Nephron (organoid): ENCODE results near the gene RIMOC1.

Experiments
- H3K27ac Mint-ChIP-seq, 3 experiments: 2 replicates each; pipeline ENCODE4 v1.8.0; 2020; ENCODE audit warnings: mixed read lengths in 3 of 3, mild to moderate bottlenecking in 2 of 3, moderate library complexity in 1 of 3
- H3K27me3 Mint-ChIP-seq: 2 replicates; pipeline ENCODE4 v1.8.0; 2021; ENCODE audit warnings: low read depth, mild to moderate bottlenecking, moderate library complexity, mixed read lengths
- H3K36me3 Mint-ChIP-seq: 2 replicates; pipeline ENCODE4 v1.8.0; 2020; ENCODE audit warnings: low read depth, mixed read lengths
- H3K4me1 Mint-ChIP-seq: 2 replicates; pipeline ENCODE4 v1.8.0; 2020; ENCODE audit warnings: mixed read lengths
- H3K4me3 Mint-ChIP-seq, 3 experiments: 2 replicates each; pipeline ENCODE4 v1.8.0; 2020; ENCODE audit warnings: mild to moderate bottlenecking in 3 of 3, mixed read lengths in 3 of 3, moderate library complexity in 2 of 3
- H3K9me3 Mint-ChIP-seq: 2 replicates; pipeline ENCODE4 v1.8.0; 2020; ENCODE audit warnings: mixed read lengths
- TF ChIP-seq, protein P1 (sequence below), 3 experiments: fragments of 200-600 bp; sonication (generic); IDR thresholded peaks; one replicate each; pipeline ENCODE4 v1.5.0; 2021; ENCODE audit warnings: antibody characterized with exemption in 3 of 3; ENCODE audit not compliant: unreplicated experiment in 3 of 3

Gene RIMOC1

DNA sequence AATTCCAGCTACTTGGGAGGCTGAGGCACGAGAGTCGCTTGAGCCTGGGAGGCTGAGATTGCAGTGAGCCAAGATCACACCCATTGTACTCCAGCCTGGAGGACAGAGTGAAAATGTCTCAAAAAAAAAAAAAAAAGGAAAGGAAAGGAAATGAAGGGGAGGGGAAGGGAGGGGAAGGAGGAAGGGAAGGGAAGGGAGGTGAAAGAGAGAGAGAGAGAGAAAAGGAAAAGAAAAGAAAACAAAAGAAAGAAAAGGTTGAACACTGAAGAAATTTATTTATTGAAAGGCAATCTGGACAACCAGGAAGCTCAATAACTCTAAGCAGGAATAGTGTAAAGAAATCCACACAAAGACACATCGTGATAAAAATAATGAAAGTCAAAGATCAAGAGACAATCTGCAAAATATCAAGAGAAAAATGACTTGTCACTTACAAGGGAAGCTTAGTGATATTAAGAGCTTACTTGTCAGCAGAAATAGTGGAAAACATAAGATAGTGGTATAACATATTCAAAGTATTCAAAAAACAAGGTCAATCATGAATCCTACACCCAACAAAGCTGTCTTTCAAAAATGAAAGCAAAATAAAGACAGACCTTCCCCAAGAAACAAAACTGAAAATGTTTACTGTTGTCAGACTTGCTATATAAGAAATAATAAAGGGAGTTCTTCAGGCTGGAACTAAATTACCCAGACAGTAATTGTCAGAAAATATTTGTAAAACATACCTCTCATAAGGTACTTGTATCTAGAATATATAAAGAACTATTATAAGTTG is 10.9 kb upstream of the RIMOC1 start:
- Mint-ChIP-seq H3K27ac (no peak overlapping the region), H3K27me3 (peaks cover 8% of the 10 kb centered on the region), H3K9me3 (no peaks in the 10 kb centered on the region), H3K4me3 (no peak overlapping the region), H3K36me3 (no peaks in the 10 kb centered on the region), H3K4me1 (no peaks in the 10 kb centered on the region)
- TF ChIP-seq, protein P1, sequence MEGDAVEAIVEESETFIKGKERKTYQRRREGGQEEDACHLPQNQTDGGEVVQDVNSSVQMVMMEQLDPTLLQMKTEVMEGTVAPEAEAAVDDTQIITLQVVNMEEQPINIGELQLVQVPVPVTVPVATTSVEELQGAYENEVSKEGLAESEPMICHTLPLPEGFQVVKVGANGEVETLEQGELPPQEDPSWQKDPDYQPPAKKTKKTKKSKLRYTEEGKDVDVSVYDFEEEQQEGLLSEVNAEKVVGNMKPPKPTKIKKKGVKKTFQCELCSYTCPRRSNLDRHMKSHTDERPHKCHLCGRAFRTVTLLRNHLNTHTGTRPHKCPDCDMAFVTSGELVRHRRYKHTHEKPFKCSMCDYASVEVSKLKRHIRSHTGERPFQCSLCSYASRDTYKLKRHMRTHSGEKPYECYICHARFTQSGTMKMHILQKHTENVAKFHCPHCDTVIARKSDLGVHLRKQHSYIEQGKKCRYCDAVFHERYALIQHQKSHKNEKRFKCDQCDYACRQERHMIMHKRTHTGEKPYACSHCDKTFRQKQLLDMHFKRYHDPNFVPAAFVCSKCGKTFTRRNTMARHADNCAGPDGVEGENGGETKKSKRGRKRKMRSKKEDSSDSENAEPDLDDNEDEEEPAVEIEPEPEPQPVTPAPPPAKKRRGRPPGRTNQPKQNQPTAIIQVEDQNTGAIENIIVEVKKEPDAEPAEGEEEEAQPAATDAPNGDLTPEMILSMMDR (IDR thresholded peaks at IDR 0.05; ENCODE audit: unreplicated experiment in 3 of 3): no peak

DNA sequence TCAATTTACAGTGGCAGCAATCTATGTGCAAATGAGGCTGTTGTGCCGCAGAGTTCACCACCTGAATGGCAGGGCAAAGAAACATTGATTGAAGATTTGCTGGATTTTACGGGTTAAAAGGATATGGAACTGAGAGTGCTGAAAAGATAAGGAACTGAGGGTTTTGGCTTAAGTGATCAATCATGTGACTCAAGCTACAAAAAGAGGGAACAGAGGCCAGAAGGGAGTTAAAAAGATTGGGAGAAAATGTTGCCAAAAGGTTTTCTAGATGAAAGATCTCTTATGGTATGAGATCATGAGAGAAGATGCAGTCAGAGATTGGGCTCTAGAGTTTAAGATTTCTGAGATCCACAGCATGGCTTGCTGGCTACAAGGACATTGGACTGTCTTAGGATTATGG is 7.9 kb upstream of the RIMOC1 start:
- no peak overlapping the region for H3K4me3 Mint-ChIP-seq
- H3K36me3 Mint-ChIP-seq: no peaks in the 10 kb centered on the region
- TF ChIP-seq, protein P1 (IDR thresholded peaks at IDR 0.05; ENCODE audit: unreplicated experiment in 3 of 3): no peak
- no peak overlapping the region for H3K27ac Mint-ChIP-seq
- H3K4me1 Mint-ChIP-seq: no peaks in the 10 kb centered on the region
- H3K9me3 Mint-ChIP-seq: no peaks in the 10 kb centered on the region
- H3K27me3 Mint-ChIP-seq: peaks cover 16% of the 10 kb centered on the region

DNA sequence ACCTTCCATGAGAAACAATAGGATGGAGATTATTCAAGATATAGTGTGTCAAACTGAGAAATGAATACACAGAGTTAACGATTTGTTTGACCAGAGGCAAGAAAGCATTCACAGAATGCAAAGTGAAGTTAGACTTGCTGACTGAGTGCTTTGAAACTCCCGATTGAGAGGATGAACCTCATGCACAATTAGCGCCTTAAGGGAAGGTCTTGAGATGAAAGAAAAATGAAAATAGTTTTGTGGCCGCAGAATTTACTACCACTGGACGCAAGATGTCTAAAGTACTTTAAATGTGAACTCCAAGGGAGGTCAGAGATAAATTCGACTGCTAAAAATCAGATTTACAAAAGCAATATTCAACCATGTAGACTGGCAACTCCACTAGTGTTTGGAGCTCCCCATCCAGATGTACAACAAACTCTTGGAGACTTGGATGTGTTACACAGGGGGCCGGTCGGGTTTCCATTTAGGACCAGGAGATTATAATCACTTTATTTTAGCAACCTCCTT is 707 bp upstream of the RIMOC1 start:
- Mint-ChIP-seq H3K4me1 (peaks cover 21% of the 10 kb centered on the region), H3K4me3 (peak overlapping the region; percentile 92 to 99 (median 95)), H3K27me3 (peaks cover 6% of the 10 kb centered on the region), H3K27ac (peak overlapping the region; percentile 88 to 97 (median 91)), H3K9me3 (no peaks in the 10 kb centered on the region), H3K36me3 (peaks cover 17% of the 10 kb centered on the region)
- TF ChIP-seq, protein P1 (IDR thresholded peaks at IDR 0.05; ENCODE audit: unreplicated experiment in 3 of 3): no peak

DNA sequence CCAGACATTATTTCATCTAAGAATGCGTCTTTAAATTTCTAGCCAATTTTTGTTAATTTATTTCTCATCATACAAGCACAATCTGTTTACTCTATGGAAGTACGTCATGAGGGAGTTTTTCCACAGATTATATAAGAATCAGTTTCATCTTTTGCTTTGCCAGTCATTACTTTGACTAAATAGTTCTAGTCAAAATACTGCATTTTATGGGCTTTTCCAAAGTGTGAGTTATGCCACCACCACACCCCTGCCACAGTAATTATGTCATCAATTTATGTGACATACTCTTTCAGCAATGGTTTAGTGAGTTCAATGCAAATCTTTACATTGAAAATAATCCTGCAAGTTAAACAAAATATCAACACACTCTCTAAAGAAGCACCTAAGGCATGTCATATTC is 2.0 kb downstream of the RIMOC1 start:
- TF ChIP-seq, protein P1 (IDR thresholded peaks at IDR 0.05; ENCODE audit: unreplicated experiment in 3 of 3): no peak
- Mint-ChIP-seq H3K27ac (no peak overlapping the region), H3K4me1 (peaks cover 21% of the 10 kb centered on the region), H3K27me3 (no peaks in the 10 kb centered on the region), H3K9me3 (no peaks in the 10 kb centered on the region), H3K4me3 (peak overlapping the region in 2 of 3 experiments; percentile 27 to 47), H3K36me3 (peaks cover 34% of the 10 kb centered on the region)

DNA sequence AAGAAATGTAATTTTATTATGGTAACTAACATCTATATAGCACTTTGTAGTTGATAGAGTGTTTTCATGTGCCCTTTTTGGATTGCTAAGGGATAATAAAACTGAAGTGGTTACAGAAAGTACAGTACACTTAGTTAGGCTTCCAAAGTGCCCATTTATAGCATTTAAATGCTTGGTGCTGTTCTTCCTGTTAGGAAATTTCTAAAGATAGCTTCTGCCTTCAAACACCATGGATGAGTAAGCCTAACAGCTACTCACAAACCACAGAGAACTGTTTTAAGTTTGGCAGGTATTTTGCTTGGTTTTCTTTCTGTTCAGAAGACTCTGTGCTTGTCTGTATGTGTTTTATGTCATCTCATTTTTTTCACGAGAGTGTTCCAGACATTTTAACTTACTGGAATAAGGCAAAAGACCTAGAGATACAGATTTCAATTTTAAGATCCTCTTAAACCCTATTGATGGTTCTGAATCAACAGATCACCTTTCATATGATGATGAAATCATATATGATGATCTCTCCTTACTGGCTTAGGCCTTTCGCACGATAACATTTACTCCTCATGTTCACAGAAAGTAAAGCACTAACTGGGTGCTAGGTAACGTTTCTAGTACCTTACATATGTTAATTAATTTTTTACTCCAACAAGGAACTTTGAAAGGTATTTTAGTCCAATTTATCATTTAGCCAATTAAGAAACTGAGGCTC is 4.4 kb downstream of the RIMOC1 start:
- TF ChIP-seq, protein P1 (IDR thresholded peaks at IDR 0.05; ENCODE audit: unreplicated experiment in 3 of 3): no peak
- peak overlapping the region in 2 of 3 experiments; percentile 25 to 50 for H3K4me3 Mint-ChIP-seq
- H3K27ac Mint-ChIP-seq: no peak overlapping the region
- no peaks in the 10 kb centered on the region for H3K9me3 Mint-ChIP-seq
- H3K27me3 Mint-ChIP-seq: no peaks in the 10 kb centered on the region
- peaks cover 56% of the 10 kb centered on the region for H3K36me3 Mint-ChIP-seq
- peaks cover 18% of the 10 kb centered on the region for H3K4me1 Mint-ChIP-seq
